Keratinocyte (primary cell): Measurements from ENCODE around the gene ASB13. TPM values are rescaled to one million over a fixed set of nuclear protein-coding genes. Genes with fewer than 3 reads are reported as not detected.

Experiments
- DNase-seq: peaks from one replicate; pipeline ENCODE4 v3.0.0-alpha.2; 2011; ENCODE audit warnings: low read depth, missing footprints, low spot score
- FAIRE-seq: peaks from 2 replicates; lab custom pipeline; 2011; peaks lifted over from hg19 to GRCh38; lab: Jason Lieb, UNC
- H2AFZ ChIP-seq: 2 replicates; pipeline ENCODE4 v1.6.0; 2012; ENCODE audit warnings: low read length, control low read depth, inconsistent platforms; ENCODE audit not compliant: control insufficient read depth
- H3K27ac ChIP-seq: 2 replicates; pipeline ENCODE4 v1.5.1; 2011; ENCODE audit warnings: low read length; ENCODE audit not compliant: control insufficient read depth, insufficient read depth
- H3K27me3 ChIP-seq: 3 replicates; pipeline ENCODE4 v1.6.0; 2011; ENCODE audit warnings: low read length; ENCODE audit not compliant: control insufficient read depth, insufficient read depth; ENCODE audit errors: extremely low read depth
- H3K36me3 ChIP-seq, 2 experiments: 2 replicates in 1 of 2; 3 replicates in 1 of 2; pipeline ENCODE4 v1.5.1; 2011; ENCODE audit warnings: low read length in 2 of 2, mild to moderate bottlenecking in 1 of 2; ENCODE audit not compliant: control insufficient read depth in 2 of 2, insufficient read depth in 2 of 2; ENCODE audit errors: extremely low read depth in 1 of 2
- H3K4me1 ChIP-seq: 3 replicates; pipeline ENCODE4 v1.5.1; 2011; ENCODE audit warnings: low read length; ENCODE audit not compliant: control insufficient read depth, insufficient read depth; ENCODE audit errors: extremely low read depth
- H3K4me2 ChIP-seq: 3 replicates; pipeline ENCODE4 v1.6.0; 2011; ENCODE audit warnings: low read depth, low read length; ENCODE audit not compliant: control insufficient read depth, insufficient read depth; ENCODE audit errors: extremely low read depth
- H3K4me3 ChIP-seq, 3 experiments: fragments of 200-600 bp in 1 of 3; sonication (generic) in 1 of 3; 2 replicates in 2 of 3; 3 replicates in 1 of 3; pipeline ENCODE4 v1.5.1; 2011 to 2016; ENCODE audit warnings: low read length in 3 of 3, mild to moderate bottlenecking in 3 of 3, control low read depth in 2 of 3, inconsistent platforms in 1 of 3, low read depth in 1 of 3, mixed read lengths in 1 of 3, mixed run types in 1 of 3, moderate library complexity in 1 of 3; ENCODE audit not compliant: control insufficient read depth in 2 of 3, insufficient read depth in 2 of 3; ENCODE audit errors: extremely low read depth in 1 of 3
- H3K79me2 ChIP-seq: 2 replicates; pipeline ENCODE4 v1.6.0; 2012; ENCODE audit warnings: low read length; ENCODE audit not compliant: control insufficient read depth, insufficient read depth
- H3K9ac ChIP-seq: 3 replicates; pipeline ENCODE4 v1.6.0; 2011; ENCODE audit warnings: low read length; ENCODE audit not compliant: control insufficient read depth, insufficient read depth; ENCODE audit errors: extremely low read depth
- H3K9me1 ChIP-seq: 3 replicates; pipeline ENCODE4 v1.6.0; 2011; ENCODE audit warnings: low read length; ENCODE audit not compliant: control insufficient read depth, insufficient read depth; ENCODE audit errors: extremely low read depth
- H3K9me3 ChIP-seq: 2 replicates; pipeline ENCODE4 v1.5.1; 2012; ENCODE audit warnings: low read depth, low read length; ENCODE audit not compliant: control insufficient read depth
- H4K20me1 ChIP-seq: 3 replicates; pipeline ENCODE4 v1.6.0; 2011; ENCODE audit warnings: low read length; ENCODE audit not compliant: control insufficient read depth, insufficient read depth; ENCODE audit errors: extremely low read depth
- CTCF ChIP-seq, 3 experiments: IDR thresholded peaks in 1 of 3; conservative IDR thresholded peaks in 1 of 3; optimal IDR thresholded peaks in 1 of 3; 2 replicates in 2 of 3; 3 replicates in 1 of 3; pipeline versions ENCODE3 to v1.5.1; 2011; ENCODE audit warnings: low read length in 3 of 3, mild to moderate bottlenecking in 3 of 3, moderate library complexity in 2 of 3, control low read depth in 1 of 3, inconsistent platforms in 1 of 3; ENCODE audit not compliant: insufficient read depth in 2 of 3; ENCODE audit errors: extremely low read depth in 1 of 3
- EZH2 ChIP-seq: IDR thresholded peaks from one replicate; pipeline ENCODE4 v1.6.1; 2012; ENCODE audit warnings: inconsistent platforms, mild to moderate bottlenecking, low read length, moderate library complexity
- dilution Hi-C: fragments of 300-500 bp; cut with MboI; formaldehyde crosslinking; loops from one replicate; pipeline ENCODE4 v1.7.0; 2020; ENCODE audit warnings: low sequenced_read_pairs; ENCODE audit not compliant: extremely low pct_ligation_motif_present
- polyA plus RNA-seq, 5 experiments: library from polyadenylated mRNA; depleted of rRNA in 3 of 5; stranded (reverse) in 3 of 5; stranded (forward) in 1 of 5; unstranded in 1 of 5; fragments of >200 nt; gene quantifications; 1 replicate in 1 of 5; 2 replicates in 3 of 5; 3 replicates in 1 of 5; pipeline versions ENCODE4 v1.2.1 to v1.2.3, GENCODE V29; 2011 to 2012; ENCODE audit warnings: missing spikeins in 2 of 5, low read depth in 1 of 5, low replicate concordance in 1 of 5

Gene ASB13
- polyA plus RNA-seq, 1 donor (not counting 4 experiments of a cell fraction or from before 2014, with no cell fraction given) = 6.4 TPM

- no peak overlapping the region for H2AFZ ChIP-seq
- no peaks in the 10 kb centered on the region for H3K27me3 ChIP-seq
- H3K9ac ChIP-seq = no peak overlapping the region
- peaks cover 71% of the 10 kb centered on the region for H3K79me2 ChIP-seq
- DNase-seq (no peak), FAIRE-seq (no peak)
- H3K4me2 ChIP-seq = no peak overlapping the region
- no peaks in the 10 kb centered on the region for H3K9me1 ChIP-seq
- no peaks in the 10 kb centered on the region for H3K9me3 ChIP-seq
- no peak overlapping the region for H3K27ac ChIP-seq
- no peaks in the 10 kb centered on the region for H4K20me1 ChIP-seq
- TF ChIP-seq CTCF (optimal IDR thresholded peaks at IDR 0.05 in 1 of 3, IDR thresholded peaks at IDR 0.05 in 1 of 3, conservative IDR thresholded peaks at IDR 0.05 in 1 of 3; ENCODE audit: extremely low read depth in 1 of 3, insufficient read depth in 2 of 3, low read length in 3 of 3) (no peak), EZH2 (no peak)
- H3K4me1 ChIP-seq = no peaks in the 10 kb centered on the region
- dilution Hi-C loops = no loop called here
- no peaks in the 10 kb centered on the region for H3K36me3 ChIP-seq
- H3K4me3 ChIP-seq = no peak overlapping the region
Observed at GRCh38 chr10:5708356-5708755, 42.0 kb upstream of the ASB13 start.

GRCh38 chr10:5698062-5698461 is 31.7 kb upstream of the ASB13 start:
- dilution Hi-C loops = no loop called here
- Histone ChIP-seq H3K4me1 (peaks cover 2% of the 10 kb centered on the region), H3K27ac (no peak overlapping the region), H3K36me3 (peaks cover 0 to 2% of the 10 kb centered on the region in 2 experiments), H3K27me3 (no peaks in the 10 kb centered on the region), H3K9ac (no peak overlapping the region), H3K9me3 (no peaks in the 10 kb centered on the region), H2AFZ (no peak overlapping the region), H3K4me2 (no peak overlapping the region), H3K4me3 (no peak overlapping the region), H3K9me1 (no peaks in the 10 kb centered on the region), H4K20me1 (peaks cover under 1% of the 10 kb centered on the region), H3K79me2 (peaks cover 97% of the 10 kb centered on the region)
- FAIRE-seq = no peak
- TF ChIP-seq CTCF (optimal IDR thresholded peaks at IDR 0.05 in 1 of 3, IDR thresholded peaks at IDR 0.05 in 1 of 3, conservative IDR thresholded peaks at IDR 0.05 in 1 of 3; ENCODE audit: extremely low read depth in 1 of 3, insufficient read depth in 2 of 3, low read length in 3 of 3) (no peak), EZH2 (no peak)
- no peak for DNase-seq
